H1 (cell line): ENCODE data around the gene EFEMP1. TPM values are rescaled to one million over a fixed set of nuclear protein-coding genes. Genes with fewer than 3 reads are reported as not detected.

Source experiments
- MAX ChIP-seq: IDR thresholded peaks from 2 replicates; pipeline ENCODE4 v1.6.1; 2012; ENCODE audit warnings: inconsistent platforms
- NANOG ChIP-seq: IDR thresholded peaks from 2 replicates; pipeline ENCODE4 v1.6.1; 2011; ENCODE audit warnings: low read length, low read depth, mild to moderate bottlenecking, inconsistent platforms; ENCODE audit not compliant: insufficient read depth, poor library complexity, severe bottlenecking
- polyA plus RNA-seq, 7 experiments: library from polyadenylated mRNA; depleted of rRNA in 3 of 7; stranded (reverse) in 5 of 7; unstranded in 2 of 7; fragments of >200 nt in 5 of 7; fragments of 200-250 nt in 2 of 7; gene quantifications; 1 replicate in 5 of 7; 2 replicates in 1 of 7; 4 replicates in 1 of 7; pipeline versions ENCODE4 v1.2.1 to v1.2.3, GENCODE V29; 2011 to 2013; ENCODE audit warnings: missing spikeins in 2 of 7, mixed read lengths in 2 of 7
- total RNA-seq: library from RNA; stranded (reverse); fragmentation: NEBNext Ultra II Directional; extraction: Animal tissue kit (Norgen Biotek cat#: 25700); gene quantifications from 2 replicates; pipeline ENCODE4 v1.2.1, GENCODE V29; 2021

The EFEMP1 gene
- total and polyA plus RNA-seq, 2 of the 8 experiments (the other 6 are each of a cell fraction or from before 2014, with no cell fraction given): 15.5 to 19.7 TPM

GRCh38 chr2:55876429-55877086 is 47.0 kb downstream of the EFEMP1 start (continued):
- TF ChIP-seq NANOG (no peak), MAX (no peak)
